ENCODE results near the gene ZNRF2. TPM values are rescaled to one million over a fixed set of nuclear protein-coding genes. Genes with fewer than 3 reads are reported as not detected.
"Not testable (repeated sequence)": the region's sequence is repeated elsewhere in the genome, so short reads cannot be mapped to it uniquely, and the experiment has no call there.

The ZNRF2 gene
- total RNA-seq, 4 donors from 2014 or later: 9.6 to 19.3 (median 17.4) TPM

GRCh38 chr7:30264052-30264451, 20.3 kb upstream of the ZNRF2 start:
- TF ChIP-seq CTCF (IDR thresholded peaks at IDR 0.05 in 4 of 5, conservative IDR thresholded peaks at IDR 0.05 in 1 of 5) (no peak), POLR2A (IDR thresholded peaks at IDR 0.05) (no peak)
- Histone ChIP-seq H3K27me3 (no peaks in the 10 kb centered on the region), H3K27ac (no peak overlapping the region), H3K9me3 (no peaks in the 10 kb centered on the region), H3K36me3 (no peaks in the 10 kb centered on the region), H3K4me1 (no peaks in the 10 kb centered on the region), H3K4me3 (no peak overlapping the region)
- intact Hi-C loops (cut with DNase I; ENCODE audit: low total_unique reads) (no loop called here), in situ Hi-C loops (cut with MboI; ENCODE audit: low sequenced_read_pairs in 4 of 4) (no loop called here)
- ATAC-seq (no peak), DNase-seq (no peak)

GRCh38 chr7:30265189-30265588, 19.2 kb upstream of the ZNRF2 start:
- H3K4me3 ChIP-seq; H3K36me3 ChIP-seq; in situ Hi-C loops (cut with MboI; ENCODE audit: low sequenced_read_pairs in 4 of 4); H3K27ac ChIP-seq; H3K9me3 ChIP-seq; H3K4me1 ChIP-seq; ATAC-seq; intact Hi-C loops (cut with DNase I; ENCODE audit: low total_unique reads); H3K27me3 ChIP-seq; DNase-seq: not testable (repeated sequence)

- ATAC-seq (no peak), DNase-seq (no peak)
- Histone ChIP-seq H3K9me3 (no peaks in the 10 kb centered on the region), H3K36me3 (no peaks in the 10 kb centered on the region), H3K4me3 (no peak overlapping the region), H3K4me1 (no peaks in the 10 kb centered on the region), H3K27ac (no peak overlapping the region), H3K27me3 (no peaks in the 10 kb centered on the region)
- TF ChIP-seq CTCF (IDR thresholded peaks at IDR 0.05 in 4 of 5, conservative IDR thresholded peaks at IDR 0.05 in 1 of 5) (no peak), POLR2A (IDR thresholded peaks at IDR 0.05) (no peak)
- intact Hi-C loops (cut with DNase I; ENCODE audit: low total_unique reads): no loop called here
- in situ Hi-C loops (cut with MboI; ENCODE audit: low sequenced_read_pairs in 4 of 4): no loop called here
Measured at GRCh38 chr7:30266686-30267085, 17.7 kb upstream of the ZNRF2 start.

GRCh38 chr7:30268586-30268985, 15.8 kb upstream of the ZNRF2 start:
- no peak overlapping the region for H3K4me3 ChIP-seq
- DNase-seq (no peak), ATAC-seq (no peak)
- no peak for TF ChIP-seq POLR2A (IDR thresholded peaks at IDR 0.05)
- no peak for TF ChIP-seq CTCF (IDR thresholded peaks at IDR 0.05 in 4 of 5, conservative IDR thresholded peaks at IDR 0.05 in 1 of 5)
- H3K4me1 ChIP-seq: no peaks in the 10 kb centered on the region
- no peaks in the 10 kb centered on the region for H3K27me3 ChIP-seq
- H3K9me3 ChIP-seq: no peaks in the 10 kb centered on the region
- in situ Hi-C loops (cut with MboI; ENCODE audit: low sequenced_read_pairs in 4 of 4): no loop called here
- H3K36me3 ChIP-seq: no peaks in the 10 kb centered on the region
- intact Hi-C loops (cut with DNase I; ENCODE audit: low total_unique reads): no loop called here
- no peak overlapping the region for H3K27ac ChIP-seq

- DNase-seq (no peak), ATAC-seq (no peak)
- Histone ChIP-seq H3K4me3 (no peak overlapping the region), H3K27me3 (no peaks in the 10 kb centered on the region), H3K4me1 (no peaks in the 10 kb centered on the region), H3K36me3 (no peaks in the 10 kb centered on the region), H3K9me3 (no peaks in the 10 kb centered on the region), H3K27ac (no peak overlapping the region)
- in situ Hi-C loops (cut with MboI; ENCODE audit: low sequenced_read_pairs in 4 of 4): no loop called here
- TF ChIP-seq CTCF (IDR thresholded peaks at IDR 0.05 in 4 of 5, conservative IDR thresholded peaks at IDR 0.05 in 1 of 5) (no peak), POLR2A (IDR thresholded peaks at IDR 0.05) (no peak)
- intact Hi-C loops (cut with DNase I; ENCODE audit: low total_unique reads): no loop called here
Measured at GRCh38 chr7:30269490-30269889, 14.9 kb upstream of the ZNRF2 start.

All from gastrocnemius medialis (tissue), 4 donors.